HuH-7 (cell line): Measurements from ENCODE around the gene CXorf58.
A peak's percentile ranks its signal among the peaks of the same experiment; 100 is the strongest.
"Not testable (repeated sequence)": the region's sequence is repeated elsewhere in the genome, so short reads cannot be mapped to it uniquely, and the experiment has no call there.

Experiments
- DNase-seq: peaks from one replicate; pipeline ENCODE4 v3.0.0; 2011; ENCODE audit warnings: low spot score

The CXorf58 gene, protein sequence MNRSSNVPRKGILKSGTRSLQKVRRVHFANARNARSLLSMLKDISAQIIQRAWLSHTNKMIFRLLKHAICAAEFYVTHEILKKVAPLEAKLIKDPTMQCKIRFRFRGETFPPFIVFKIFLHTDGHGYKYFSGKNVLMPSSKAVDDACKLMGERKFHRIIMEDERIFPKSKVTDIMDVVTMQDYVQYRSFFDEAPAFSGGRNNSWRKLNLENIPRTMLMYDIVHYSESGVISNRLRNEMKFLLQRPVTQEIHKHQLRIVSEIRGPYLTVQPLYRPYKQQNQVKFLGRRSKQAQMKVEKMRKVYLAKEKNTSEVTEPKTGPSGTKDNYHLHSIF

GRCh38 chrX:23907498-23908218 is at the start of gene CXorf58, which contains the start of gene APOO:
CXorf58 (plus strand) TSS chrX:23908006; CDS start chrX:23910303, 2,297 bp downstream.
APOO (minus strand) TSS chrX:23907938; CDS start chrX:23907702, 236 bp downstream.
- peak; percentile 60 for DNase-seq

- not testable (repeated sequence) for DNase-seq
These were observed 48.6 kb upstream of the CXorf58 start for GRCh38 chrX:23859238-23859637.

GRCh38 chrX:23861215-23861896 is 46.5 kb upstream of the CXorf58 start:
- DNase-seq, result no peak

DNA sequence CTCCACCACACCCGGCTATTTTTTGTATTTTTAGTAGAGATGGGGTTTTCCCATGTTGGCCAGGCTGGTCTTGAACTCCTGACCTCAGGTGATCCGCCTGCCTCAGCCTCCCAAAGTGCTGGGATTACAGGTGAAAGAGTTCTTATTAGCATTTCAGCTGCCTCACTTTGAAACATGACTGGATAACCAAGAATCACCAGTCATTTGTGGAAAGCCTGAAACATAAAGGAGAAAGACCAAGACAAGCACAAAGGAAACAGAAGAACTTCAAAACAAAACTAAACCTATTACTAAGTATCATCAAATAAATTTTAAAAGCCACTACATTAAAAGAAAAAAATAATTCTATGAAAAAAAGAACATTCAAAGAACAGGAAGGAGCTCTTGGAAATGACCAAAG is 45.9 kb upstream of the CXorf58 start:
- not testable (repeated sequence) for DNase-seq

GRCh38 chrX:23864742-23865326 is 43.0 kb upstream of the CXorf58 start:
- no peak for DNase-seq

DNA sequence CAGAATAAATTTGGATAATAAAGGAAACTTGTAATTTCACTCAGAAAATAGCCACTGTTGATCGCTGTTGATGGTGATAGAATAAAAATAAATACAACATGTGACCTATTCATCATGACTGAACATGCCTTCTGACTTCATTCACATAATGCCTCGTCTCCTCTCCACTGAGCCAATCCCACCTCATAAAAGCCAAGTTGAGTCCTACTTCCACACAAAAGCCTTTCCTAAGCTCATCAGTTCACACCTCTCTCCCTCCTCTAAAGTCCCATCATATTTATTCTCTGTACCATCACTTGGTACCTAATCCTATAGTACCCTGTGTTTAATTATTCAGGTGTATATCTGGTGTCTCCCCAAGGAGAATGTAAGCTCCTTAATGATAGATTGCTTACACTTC is 37.8 kb upstream of the CXorf58 start:
- no peak for DNase-seq

- no peak for DNase-seq
These were observed 35.8 kb upstream of the CXorf58 start for GRCh38 chrX:23871905-23872546.

GRCh38 chrX:23879380-23880090 is 28.3 kb upstream of the CXorf58 start:
- no peak for DNase-seq

GRCh38 chrX:23883737-23884354 is 24.0 kb upstream of the CXorf58 start:
- DNase-seq, result no peak

GRCh38 chrX:23884427-23885024 is 23.3 kb upstream of the CXorf58 start:
- no peak for DNase-seq

GRCh38 chrX:23885803-23886202 is 22.0 kb upstream of the CXorf58 start:
- no peak for DNase-seq

DNA sequence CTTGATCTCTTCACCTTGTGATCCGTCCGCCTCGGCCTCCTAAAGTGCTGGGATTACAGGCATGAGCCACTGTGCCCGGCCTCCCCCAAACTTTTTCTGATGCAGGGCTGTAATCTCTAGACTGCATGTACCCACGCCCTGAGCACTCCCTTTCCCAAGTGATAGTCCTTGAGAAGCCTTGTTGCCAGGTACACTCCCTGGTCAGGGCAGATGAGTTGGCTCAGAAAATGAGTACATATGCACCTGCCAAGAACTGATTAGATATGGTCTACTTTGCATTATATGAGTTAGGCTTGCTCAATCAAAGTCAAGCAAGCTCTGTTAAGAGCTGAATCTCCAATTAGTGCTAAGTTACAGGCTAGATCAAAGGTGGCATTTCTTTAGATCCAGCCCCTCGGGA is 20.4 kb upstream of the CXorf58 start:
- no peak for DNase-seq

DNA sequence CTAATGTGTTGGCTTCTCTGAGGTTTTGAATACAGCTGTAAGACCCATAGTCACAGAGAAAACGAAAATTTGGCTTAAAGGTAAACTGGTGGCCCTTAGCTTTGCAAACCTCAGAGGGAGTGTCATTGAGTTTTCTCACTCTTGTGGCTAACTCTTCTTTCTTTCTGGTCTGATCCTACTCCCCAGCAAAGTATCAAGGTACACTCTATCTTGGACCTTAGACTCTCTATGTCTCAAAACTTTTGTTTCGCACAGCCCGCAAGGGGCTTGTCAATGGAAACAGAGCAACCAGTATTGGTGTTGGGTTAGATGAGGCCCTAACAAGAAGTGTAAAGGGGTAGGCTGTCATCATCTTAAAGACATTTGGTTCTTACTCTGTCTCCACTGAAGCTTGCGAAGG is 19.9 kb upstream of the CXorf58 start:
- no peak for DNase-seq

DNA sequence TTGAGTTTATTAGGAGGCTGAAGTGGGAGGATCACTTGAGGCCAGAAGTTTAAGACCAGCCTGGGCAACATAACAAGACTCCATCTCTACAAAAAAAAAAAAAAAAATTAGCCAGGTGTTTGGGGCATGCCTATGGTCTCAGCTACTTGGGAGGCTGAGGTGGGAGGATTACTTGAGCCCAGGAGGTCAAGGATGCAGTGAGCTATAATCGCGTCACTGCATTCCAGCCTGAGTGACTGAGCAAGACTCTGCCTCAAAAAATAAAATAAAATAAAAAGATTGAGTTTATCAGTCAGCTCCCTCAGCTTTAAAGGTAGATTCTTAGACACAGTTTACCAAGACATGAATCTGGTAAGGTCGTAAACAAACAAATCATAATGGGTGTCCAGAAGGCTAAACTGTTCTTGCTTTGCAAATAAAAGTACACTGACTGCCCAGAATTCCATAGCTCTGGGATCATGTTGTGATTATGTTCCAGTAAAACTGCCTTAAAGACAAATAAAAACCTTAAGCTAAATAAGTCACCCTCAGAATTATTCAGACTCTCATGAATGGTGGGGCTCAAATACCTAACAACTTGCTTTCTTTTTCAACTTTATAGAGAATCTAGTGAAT is 18.8 kb upstream of the CXorf58 start:
- no peak for DNase-seq

DNA sequence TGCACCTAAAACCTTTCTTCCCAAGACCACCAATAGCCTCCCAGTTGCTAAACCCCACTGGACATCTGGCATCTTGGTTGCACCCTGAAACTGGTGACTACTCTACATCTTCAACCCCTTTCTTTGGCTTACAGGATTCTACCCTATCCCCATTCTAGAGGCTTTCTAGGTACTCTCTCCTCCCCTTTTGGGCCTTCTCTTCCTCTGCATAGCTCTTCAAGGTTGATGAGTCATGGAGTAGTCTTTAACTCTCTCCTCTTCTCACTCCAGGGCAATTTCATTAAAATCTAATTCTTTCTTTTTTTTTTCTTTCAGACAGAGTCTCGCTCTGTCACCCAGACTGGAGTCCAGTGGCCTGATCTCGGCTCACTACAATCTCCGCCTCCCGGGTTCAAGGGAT is 16.9 kb upstream of the CXorf58 start:
- DNase-seq, result no peak

DNA sequence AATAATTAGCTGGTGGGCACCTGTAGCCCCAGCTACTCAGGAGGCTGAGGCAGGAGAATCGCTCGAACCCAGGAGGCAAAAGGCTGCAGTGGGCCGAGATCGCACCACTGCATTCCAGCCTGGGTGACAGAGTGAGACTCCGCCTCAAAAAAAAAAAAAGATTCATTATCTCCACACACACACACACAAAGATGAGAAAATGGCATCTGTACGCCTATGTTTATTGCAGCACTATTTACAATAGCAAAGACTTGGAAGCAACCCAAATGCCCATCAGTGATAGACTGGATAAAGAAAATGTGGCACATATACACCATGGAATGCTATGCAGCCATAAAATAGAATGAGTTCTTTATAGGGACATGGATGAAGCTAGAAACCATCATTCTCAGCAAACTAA is 12.8 kb upstream of the CXorf58 start:
- DNase-seq, result not testable (repeated sequence)

GRCh38 chrX:23896539-23896938 is 11.3 kb upstream of the CXorf58 start:
- DNase-seq, result not testable (repeated sequence)

DNA sequence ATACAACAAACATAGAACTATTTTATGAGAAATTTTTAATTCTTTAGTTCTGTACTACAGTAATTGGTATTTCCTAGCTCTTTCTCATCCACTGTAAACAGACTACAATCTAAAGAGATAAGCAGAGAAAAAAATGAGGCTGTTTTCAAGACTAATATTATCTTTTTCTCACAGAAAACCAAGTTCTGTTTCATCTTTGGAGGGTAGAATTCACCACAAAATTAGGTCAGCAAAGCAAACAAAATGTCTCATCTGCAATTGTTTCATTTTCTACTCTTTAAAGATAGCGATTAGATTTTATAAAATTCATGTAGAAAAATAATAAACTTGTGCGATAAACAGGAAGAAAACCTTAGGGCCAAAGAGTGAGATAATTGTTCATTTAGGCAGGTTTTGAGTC is 10.8 kb upstream of the CXorf58 start:
- DNase-seq, result no peak

DNA sequence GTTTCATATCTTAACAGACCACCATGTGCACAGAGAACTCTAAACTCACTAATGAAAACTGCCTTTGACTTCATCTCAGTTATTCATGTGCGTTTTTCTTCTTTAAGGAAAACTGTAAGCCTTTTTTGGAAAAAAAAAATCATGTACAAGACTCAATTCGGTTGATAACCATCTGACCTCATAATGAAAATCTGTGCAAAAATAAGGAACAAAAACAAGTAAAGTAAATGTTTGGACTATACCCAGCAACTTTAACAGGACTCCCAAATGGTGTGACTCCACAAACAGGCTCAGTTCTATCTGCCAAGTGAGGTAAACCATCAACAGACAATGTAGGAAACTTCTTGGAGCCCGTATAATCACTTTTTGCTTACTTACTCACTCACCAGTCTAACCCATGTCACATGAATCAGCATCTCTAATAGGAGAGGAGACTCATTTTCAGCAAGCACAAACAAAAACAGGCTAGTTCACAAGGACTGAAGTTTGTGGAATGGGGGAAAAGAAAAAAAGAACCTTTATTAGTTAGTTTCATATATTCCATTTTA is 9.3 kb upstream of the CXorf58 start:
- no peak for DNase-seq
